Measurements from ENCODE around the gene SMAP2.

DNA sequence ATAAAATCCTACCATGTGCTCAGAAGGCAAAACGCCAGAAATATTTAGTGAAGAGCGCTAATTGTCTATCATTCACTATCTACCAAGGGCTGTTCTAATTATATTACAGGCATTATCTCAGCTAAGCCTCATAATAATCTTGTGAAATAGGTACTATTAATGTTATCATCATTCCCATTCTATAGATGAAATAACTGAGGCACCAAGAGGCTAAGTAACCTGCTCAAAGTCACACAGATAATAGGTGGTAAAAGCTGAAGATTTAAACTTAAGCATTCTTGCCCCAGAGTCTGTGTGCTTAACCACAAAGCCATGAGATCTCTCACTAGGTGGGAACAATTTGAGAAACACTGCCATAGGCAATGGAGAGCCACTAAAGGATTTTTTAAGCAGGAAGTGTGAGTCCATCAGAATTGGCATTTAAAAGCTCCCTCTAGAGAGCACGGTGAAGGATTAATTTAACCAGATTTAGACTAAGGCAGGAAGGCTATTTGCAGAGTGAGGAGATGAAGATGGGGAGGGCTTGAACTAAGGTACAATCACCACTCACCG is 1.7 kb upstream of the SMAP2 start:
- TF ChIP-seq, protein P1, sequence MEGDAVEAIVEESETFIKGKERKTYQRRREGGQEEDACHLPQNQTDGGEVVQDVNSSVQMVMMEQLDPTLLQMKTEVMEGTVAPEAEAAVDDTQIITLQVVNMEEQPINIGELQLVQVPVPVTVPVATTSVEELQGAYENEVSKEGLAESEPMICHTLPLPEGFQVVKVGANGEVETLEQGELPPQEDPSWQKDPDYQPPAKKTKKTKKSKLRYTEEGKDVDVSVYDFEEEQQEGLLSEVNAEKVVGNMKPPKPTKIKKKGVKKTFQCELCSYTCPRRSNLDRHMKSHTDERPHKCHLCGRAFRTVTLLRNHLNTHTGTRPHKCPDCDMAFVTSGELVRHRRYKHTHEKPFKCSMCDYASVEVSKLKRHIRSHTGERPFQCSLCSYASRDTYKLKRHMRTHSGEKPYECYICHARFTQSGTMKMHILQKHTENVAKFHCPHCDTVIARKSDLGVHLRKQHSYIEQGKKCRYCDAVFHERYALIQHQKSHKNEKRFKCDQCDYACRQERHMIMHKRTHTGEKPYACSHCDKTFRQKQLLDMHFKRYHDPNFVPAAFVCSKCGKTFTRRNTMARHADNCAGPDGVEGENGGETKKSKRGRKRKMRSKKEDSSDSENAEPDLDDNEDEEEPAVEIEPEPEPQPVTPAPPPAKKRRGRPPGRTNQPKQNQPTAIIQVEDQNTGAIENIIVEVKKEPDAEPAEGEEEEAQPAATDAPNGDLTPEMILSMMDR (conservative IDR thresholded peaks at IDR 0.05 in 1 of 2, IDR thresholded peaks at IDR 0.05 in 1 of 2; ENCODE audit: low read depth in 1 of 2, low read length in 2 of 2), result no peak
- no peak for TF ChIP-seq EZH2 (IDR thresholded peaks at IDR 0.05; ENCODE audit: low read length, missing control alignments)

All from fibroblast of lung (primary cell).